ENCODE results near the gene OSTF1.

The OSTF1 gene

DNA sequence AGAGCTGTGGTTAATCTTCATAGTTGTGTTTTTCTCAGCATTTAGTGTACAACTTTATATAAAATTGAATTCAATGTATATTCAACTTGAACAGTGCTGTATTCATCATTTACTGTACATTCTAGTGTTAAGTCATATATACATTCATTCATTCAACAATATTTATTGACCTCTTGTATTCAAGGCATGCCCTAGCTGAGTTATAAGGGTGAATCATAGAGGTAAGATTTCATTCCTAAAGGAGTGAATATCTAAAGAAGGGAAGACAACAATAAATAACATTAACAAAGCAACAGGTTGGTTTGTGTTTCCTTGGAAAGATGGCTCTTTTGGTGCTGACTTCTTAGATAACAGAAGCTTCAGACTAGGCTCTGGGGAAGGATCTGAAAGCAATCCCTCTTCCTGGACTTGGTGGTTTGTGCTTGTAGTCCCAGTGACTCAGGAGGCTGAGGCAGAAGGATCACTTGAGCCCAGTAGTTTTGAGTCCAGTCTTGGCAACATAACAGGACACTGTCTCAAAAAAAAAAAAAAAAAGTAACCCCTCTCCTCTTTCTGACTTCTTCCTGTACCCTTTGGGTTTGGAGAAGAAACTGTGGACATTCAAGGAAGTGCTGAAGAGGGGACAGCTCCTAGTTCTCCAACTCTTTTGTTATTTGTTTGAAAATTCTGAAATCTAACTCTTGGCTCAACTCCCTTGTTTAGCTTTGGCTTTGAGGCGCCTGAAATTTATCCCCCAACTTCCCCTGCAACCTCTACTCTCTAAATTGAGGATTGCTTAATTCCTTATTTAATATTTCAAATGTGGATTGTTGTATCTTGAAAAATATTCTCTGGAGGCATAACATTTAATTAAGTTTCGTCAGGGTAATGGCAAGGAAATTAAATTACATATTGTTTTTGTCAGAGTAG lies 80.2 kb downstream of the OSTF1 start:
- DNase-seq = no peak

DNA sequence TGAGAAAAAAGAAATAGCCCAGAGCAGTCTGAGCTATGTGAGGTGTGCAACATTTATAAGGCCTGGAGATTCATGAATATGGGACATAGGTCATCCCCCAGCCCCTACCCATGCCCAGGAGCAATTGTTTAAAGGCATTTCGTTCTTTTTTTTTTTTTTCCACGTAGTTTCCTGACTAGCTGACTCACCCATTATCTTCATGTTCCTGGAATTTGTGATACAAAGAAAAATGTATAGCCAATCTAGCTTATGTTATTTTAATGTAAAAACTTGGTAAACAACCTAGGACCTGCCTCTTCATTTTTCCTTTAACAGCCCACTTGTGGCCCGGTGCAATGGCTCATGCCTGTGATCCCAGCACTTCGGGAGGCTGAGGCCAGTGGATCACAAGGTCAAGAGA lies 81.3 kb downstream of the OSTF1 start:
- no peak for DNase-seq

DNA sequence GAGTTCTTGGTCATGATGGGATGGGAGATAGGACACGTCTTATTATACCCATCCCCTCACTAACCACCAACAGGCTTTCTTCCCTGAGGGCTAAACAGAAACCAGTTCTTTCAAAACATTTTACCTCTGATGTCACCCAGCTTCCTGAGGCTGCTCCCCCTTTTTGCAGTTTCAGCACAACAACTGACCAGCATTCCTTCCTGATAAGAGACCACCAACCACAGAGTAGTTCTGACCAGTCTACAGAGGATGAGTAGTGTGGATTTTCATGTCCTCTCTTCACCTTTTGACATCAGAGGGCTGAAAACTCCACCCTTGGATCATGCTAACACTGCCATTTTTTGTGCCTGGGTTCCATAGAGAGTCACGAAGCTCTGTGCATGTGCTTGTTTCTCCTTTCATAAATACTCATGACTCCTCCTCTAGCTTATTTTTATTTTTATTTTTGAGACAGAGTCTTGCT lies 82.6 kb downstream of the OSTF1 start:
- DNase-seq = no peak

DNA sequence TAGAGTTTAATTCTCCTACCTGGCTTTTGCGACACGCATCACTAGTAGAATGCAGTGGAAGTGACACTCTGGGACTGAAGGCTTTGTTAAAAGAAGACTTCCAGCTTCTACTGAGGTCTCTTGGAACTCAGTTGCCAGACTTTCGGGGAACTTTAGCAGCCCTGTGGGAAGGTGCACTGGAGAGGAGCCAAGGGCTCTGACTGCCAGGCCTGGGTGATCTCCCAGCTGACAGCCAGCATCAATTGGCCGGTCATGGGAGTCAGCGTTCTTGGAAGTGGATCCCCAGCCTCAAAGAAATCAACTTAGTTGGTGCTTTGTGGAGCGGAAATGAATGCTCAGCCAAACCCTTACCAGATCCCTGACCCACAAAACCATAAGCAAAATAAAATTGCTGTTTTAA lies 87.1 kb downstream of the OSTF1 start:
- DNase-seq = no peak

DNA sequence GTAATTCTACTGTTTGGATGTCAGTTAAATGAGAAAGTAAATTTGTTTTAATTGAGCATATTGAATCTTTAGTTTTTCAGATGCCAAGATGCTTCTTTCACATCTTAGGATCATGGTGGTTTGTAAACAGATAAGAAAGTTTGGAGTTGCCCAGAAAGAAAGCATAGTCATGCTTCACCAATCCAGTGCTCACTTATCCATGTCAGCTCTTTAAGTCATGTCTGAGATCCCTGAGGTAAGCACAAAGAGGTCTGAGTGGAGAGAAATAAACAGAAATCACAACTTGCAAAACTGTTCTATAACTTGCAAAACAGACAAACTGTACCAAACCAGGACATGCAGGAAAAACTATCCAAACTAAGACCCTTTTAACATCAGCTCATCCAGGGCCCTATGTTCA lies 87.7 kb downstream of the OSTF1 start:
- no peak for DNase-seq

DNA sequence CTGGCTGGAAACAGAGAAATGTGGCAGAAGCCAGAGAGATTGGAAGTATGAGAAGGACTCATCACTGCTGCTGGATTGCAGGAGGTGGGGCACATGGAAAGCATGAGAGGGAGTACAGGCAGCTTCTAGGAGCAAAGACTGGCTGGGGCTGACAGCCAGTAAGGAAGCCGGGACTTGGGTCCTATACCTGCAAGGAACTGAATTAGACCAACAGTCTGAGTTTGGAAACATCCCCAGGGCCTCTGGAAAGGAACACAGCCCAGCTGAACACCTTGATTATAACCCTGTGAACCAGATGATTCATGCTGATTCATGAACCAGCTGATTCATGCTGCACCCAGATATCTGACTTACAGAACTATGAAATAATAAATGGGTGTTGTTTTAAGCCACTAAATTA lies 93.4 kb downstream of the OSTF1 start:
- DNase-seq = no peak

DNA sequence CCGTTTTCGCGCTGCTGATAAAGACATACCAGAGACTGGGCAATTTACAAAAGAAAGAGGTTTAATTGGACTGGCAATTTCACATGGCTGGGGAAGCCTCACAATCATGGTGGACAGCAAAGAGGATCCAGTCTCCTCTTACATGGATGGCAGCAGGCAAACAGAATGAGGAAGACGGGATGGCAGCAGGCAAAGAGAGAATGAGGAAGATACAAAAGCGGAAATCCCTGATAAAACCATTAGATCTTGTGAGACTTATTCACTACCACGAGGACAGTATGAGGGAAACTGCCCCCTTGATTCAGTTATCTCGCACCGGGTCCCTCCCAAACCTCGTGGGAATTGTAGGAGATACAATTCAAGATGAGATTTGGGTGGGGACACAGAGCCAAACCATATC lies 95.0 kb downstream of the OSTF1 start:
- no peak for DNase-seq

DNA sequence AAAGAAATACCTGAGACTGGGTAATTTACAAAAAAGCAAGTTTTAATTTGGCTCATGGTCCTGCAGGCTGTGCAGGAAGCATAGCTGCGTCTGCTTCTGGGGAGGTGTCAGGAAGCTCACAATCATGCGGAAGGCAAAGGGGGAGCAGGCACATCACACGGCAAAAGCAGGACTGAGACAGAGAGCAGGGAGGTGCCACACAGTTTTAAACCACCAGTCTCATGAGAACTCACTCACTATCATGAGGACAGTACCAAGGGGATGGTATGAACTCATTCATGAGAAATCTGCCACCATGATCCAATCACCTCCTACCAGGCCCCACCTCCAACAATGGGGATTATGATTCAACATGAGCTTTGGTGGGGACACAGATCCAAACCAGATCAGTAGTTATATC lies 96.2 kb downstream of the OSTF1 start:
- DNase-seq = no peak

DNA sequence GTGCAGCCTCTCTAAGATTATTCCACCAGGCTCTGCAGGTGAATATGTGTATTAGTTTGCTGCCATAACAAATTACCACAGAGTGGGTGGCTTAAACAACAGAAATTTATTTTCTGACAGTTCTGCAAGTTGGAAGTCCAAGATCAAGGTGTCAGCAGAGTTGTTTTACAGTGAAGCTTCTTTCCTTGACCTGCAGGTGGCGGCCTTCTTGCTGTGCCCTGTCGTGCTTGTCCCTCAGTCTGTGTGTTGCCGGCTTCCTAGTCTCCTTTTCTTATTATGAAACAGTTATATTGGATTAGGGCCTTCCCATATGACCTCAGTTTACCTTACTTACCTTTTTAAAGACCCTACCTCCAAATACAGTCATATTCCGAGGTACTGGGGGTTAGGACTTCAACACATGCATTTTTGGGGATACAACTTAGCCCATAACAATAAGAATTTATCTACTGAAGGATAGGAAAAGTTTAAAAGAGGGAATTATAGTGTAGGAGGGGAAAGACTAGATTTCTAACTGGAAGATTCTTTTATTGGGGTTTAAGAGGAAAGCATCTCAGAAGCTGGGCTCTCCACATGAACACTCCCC lies 97.4 kb downstream of the OSTF1 start:
- peak in 3 of 4 experiments; percentile 6 to 25 (median 7) for DNase-seq

DNA sequence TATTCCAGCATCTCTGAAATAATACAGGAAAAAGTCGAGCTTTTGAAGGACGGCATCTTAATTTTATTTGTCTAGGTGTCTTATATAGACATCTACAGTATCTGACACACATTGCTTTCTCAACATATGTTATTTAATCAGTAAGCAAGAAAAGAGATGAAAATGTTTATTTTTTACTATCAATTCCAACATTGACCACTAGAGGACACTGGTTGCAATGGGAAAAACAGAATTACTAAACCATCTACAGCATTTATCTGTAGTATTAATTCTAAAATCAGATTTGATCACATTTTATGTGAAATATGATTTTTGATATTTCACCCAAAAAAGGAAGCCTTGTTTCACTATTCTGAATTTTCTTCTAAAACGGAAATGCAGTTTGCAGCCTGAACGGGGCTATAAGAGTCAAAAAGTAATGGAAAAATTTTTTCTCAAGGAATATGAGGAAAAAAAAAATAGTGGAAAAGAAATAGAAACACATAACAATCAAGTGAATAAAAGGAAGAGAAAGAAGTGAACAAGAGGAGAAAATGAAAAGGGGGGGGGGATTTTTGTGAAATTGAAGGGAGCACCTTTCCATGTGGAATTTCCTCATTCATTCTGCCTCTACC lies 98.6 kb downstream of the OSTF1 start:
- DNase-seq = no peak

DNA sequence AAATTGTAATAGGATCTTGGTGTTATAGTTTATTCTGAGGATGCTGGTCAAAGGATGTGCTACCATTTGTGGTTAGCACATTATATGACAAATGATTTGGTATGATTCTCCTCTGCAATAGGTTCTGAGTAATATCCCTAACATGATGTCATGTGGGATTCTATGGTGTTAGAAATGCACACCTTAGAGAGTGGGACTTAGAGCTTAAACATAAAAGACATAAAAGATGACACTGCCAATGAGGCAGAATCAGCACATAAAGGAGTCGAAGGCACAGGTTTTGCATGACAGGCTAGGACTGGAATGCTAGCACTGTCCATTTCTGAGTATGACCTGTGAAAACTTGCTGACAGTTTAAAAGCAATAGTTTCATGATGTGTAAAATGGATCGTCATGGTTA lies 100.4 kb downstream of the OSTF1 start:
- DNase-seq = no peak

DNA sequence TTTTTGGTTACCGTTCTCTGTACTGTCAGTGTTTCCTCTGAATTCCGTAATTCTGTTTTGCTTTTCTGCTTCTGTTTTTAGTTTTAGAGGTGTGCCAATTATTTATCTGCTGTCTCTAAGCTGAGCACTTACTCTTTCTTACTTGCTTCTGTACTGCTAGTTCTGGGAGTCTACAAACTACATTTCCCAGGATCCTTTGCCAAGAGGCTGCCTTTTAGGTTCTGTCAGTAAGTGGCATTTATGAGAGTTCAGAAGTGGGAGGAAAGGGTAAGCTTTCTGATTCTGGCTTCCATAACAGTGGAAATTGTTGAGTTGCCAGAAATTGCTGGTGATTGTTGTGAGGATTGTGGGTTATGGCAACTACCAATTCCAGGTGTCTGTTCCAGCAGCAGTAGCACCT lies 102.4 kb downstream of the OSTF1 start:
- no peak for DNase-seq
